CD14-positive monocyte (primary cell): ENCODE results near the gene DGCR6L. TPM values are rescaled to one million over a fixed set of nuclear protein-coding genes. Genes with fewer than 3 reads are reported as not detected.
"Not testable (repeated sequence)": the region's sequence is repeated elsewhere in the genome, so short reads cannot be mapped to it uniquely, and the experiment has no call there.

ENCODE experiments used
- DNase-seq, 3 donors: peaks; one replicate each; pipeline ENCODE4 v3.0.0-alpha.2; 2011 to 2022
- H2AFZ ChIP-seq: 2 replicates; pipeline ENCODE4 v1.6.0; 2012; ENCODE audit warnings: mild to moderate bottlenecking, low read depth, low read length, inconsistent platforms; ENCODE audit not compliant: insufficient read depth, poor library complexity, severe bottlenecking
- H3K27ac ChIP-seq, 2 donors: 1 replicate in 1 of 2; 2 replicates in 1 of 2; pipeline ENCODE4 v1.5.1; 2012 to 2013; ENCODE audit warnings: low read length in 2 of 2, control low read depth in 1 of 2, inconsistent platforms in 1 of 2, low read depth in 1 of 2, mild to moderate bottlenecking in 1 of 2
- H3K27me3 ChIP-seq, 2 donors: one replicate each; pipeline versions ENCODE4 v1.6.0 to v1.6.1; 2011 to 2013; ENCODE audit warnings: low read length in 2 of 2; ENCODE audit not compliant: control insufficient read depth in 2 of 2, insufficient read depth in 2 of 2
- H3K36me3 ChIP-seq, 2 donors: replicated peaks in 1 of 2; 1 replicate in 1 of 2; 2 replicates in 1 of 2; pipeline versions ENCODE4 v1.5.1 to v1.6.1; 2012 to 2013; ENCODE audit warnings: low read length in 2 of 2, control low read depth in 1 of 2, inconsistent platforms in 1 of 2, mild to moderate bottlenecking in 1 of 2; ENCODE audit not compliant: insufficient read depth in 2 of 2, control insufficient read depth in 1 of 2
- H3K4me1 ChIP-seq, 2 donors: 1 replicate in 1 of 2; 2 replicates in 1 of 2; pipeline versions ENCODE4 v1.5.1 to v1.6.1; 2012 to 2013; ENCODE audit warnings: low read length in 2 of 2, control low read depth in 1 of 2, inconsistent platforms in 1 of 2, mild to moderate bottlenecking in 1 of 2, moderate library complexity in 1 of 2; ENCODE audit not compliant: insufficient read depth in 2 of 2, control insufficient read depth in 1 of 2
- H3K4me2 ChIP-seq: replicated peaks from 2 replicates; pipeline ENCODE3; 2012; ENCODE audit warnings: low read length, moderate library complexity, mild to moderate bottlenecking; ENCODE audit not compliant: poor library complexity, severe bottlenecking; ENCODE audit errors: extremely low read depth
- H3K4me3 ChIP-seq, 3 experiments: fragments of 200-600 bp in 1 of 3; sonication (generic) in 1 of 3; replicated peaks in 1 of 3; 1 replicate in 2 of 3; 2 replicates in 1 of 3; pipeline ENCODE4 v1.5.1; 2011 to 2013; ENCODE audit warnings: low read length in 3 of 3, mild to moderate bottlenecking in 3 of 3, control low read depth in 2 of 3, low read depth in 2 of 3, inconsistent platforms in 1 of 3, moderate library complexity in 1 of 3
- H3K79me2 ChIP-seq: 2 replicates; pipeline ENCODE4 v1.6.0; 2012; ENCODE audit warnings: mild to moderate bottlenecking, control low read depth, inconsistent platforms, low read length, moderate library complexity; ENCODE audit not compliant: insufficient read depth
- H3K9ac ChIP-seq: 2 replicates; pipeline ENCODE4 v1.6.0; 2017; ENCODE audit warnings: low read length, mild to moderate bottlenecking; ENCODE audit not compliant: insufficient read depth, poor library complexity, severe bottlenecking
- H3K9me3 ChIP-seq, 2 donors: replicated peaks in 1 of 2; 1 replicate in 1 of 2; 2 replicates in 1 of 2; pipeline versions ENCODE4 v1.5.1 to v1.6.1; 2012 to 2013; ENCODE audit warnings: low read length in 2 of 2, control low read depth in 1 of 2; ENCODE audit not compliant: control insufficient read depth in 1 of 2, insufficient read depth in 1 of 2
- H4K20me1 ChIP-seq: 2 replicates; pipeline ENCODE4 v1.6.0; 2012; ENCODE audit warnings: mild to moderate bottlenecking, low read length, control low read depth, moderate library complexity; ENCODE audit not compliant: insufficient read depth
- H3K27ac Mint-ChIP-seq, 7 donors: one replicate each; pipeline ENCODE4 v1.8.0; 2020; ENCODE audit warnings: mild to moderate bottlenecking in 7 of 7, mixed read lengths in 7 of 7, moderate library complexity in 6 of 7, inconsistent platforms in 2 of 7
- H3K27me3 Mint-ChIP-seq, 3 donors: one replicate each; pipeline ENCODE4 v1.8.0; 2021 to 2022; ENCODE audit warnings: low read depth in 3 of 3, mild to moderate bottlenecking in 3 of 3, mixed read lengths in 3 of 3, moderate library complexity in 3 of 3, inconsistent platforms in 1 of 3
- H3K36me3 Mint-ChIP-seq, 2 donors: one replicate each; pipeline ENCODE4 v1.8.0; 2020; ENCODE audit warnings: mixed read lengths in 2 of 2, inconsistent platforms in 1 of 2, mild to moderate bottlenecking in 1 of 2
- H3K4me1 Mint-ChIP-seq: one replicate; pipeline ENCODE4 v1.8.0; 2020; ENCODE audit warnings: mild to moderate bottlenecking, mixed read lengths
- H3K4me3 Mint-ChIP-seq, 2 donors: one replicate each; pipeline ENCODE4 v1.8.0; 2020; ENCODE audit warnings: mild to moderate bottlenecking in 2 of 2, mixed read lengths in 2 of 2, moderate library complexity in 1 of 2
- H3K9me3 Mint-ChIP-seq, 7 donors: one replicate each; pipeline ENCODE4 v1.8.0; 2020 to 2022; ENCODE audit warnings: mixed read lengths in 7 of 7, mild to moderate bottlenecking in 6 of 7, moderate library complexity in 6 of 7, inconsistent platforms in 2 of 7
- WGBS: methylation state at CpG from one replicate; pipeline ENCODE4 v1.1.5; 2013; ENCODE audit warnings: missing lambda C conversion rate; ENCODE audit not compliant: insufficient coverage; 5-methylcytosine and 5-hydroxymethylcytosine counted together
- intact Hi-C, 2 donors: fragments of 100-400 bp; cut with micrococcal nuclease; formaldehyde crosslinking; loops; one replicate each; pipeline versions ENCODE4 v1.15.0 to v1.15.1; 2023
- polyA plus RNA-seq, 3 donors: library from polyadenylated mRNA; depleted of rRNA in 1 of 3; unstranded in 2 of 3; stranded (reverse) in 1 of 3; fragments of 300-500 nt in 2 of 3; fragments of >200 nt in 1 of 3; fragmentation: Illumina TruSeq in 2 of 3; gene quantifications; 1 replicate in 2 of 3; 2 replicates in 1 of 3; pipeline ENCODE4 v1.2.3, GENCODE V29; 2012 to 2021

DGCR6L gene
- polyA plus RNA-seq, 3 donors, result 33.0 to 62.8 (median 56.3) TPM

GRCh38 chr22:20364335-20365260, 44.7 kb upstream of the DGCR6L start:
- H3K27me3 Mint-ChIP-seq, H4K20me1 ChIP-seq, H3K36me3 Mint-ChIP-seq, H3K79me2 ChIP-seq, H3K9me3 Mint-ChIP-seq, H3K27me3 ChIP-seq, H3K9me3 ChIP-seq, intact Hi-C loops, H3K36me3 ChIP-seq: not testable (repeated sequence)
- H2AFZ ChIP-seq, result peak overlapping the region; percentile 56
- peaks cover 26% of the 10 kb centered on the region for H3K4me1 Mint-ChIP-seq
- H3K4me3 Mint-ChIP-seq, result peak overlapping the region; percentile 53 to 75
- H3K4me2 ChIP-seq, result peak overlapping the region; percentile 29
- H3K4me3 ChIP-seq, result peak overlapping the region in 1 of 3 experiments; percentile 51
- H3K9ac ChIP-seq, result peak overlapping the region; percentile 34
- H3K27ac ChIP-seq, result peak overlapping the region; percentile 46 to 81
- 70% methylated on average over 2 of the region's 11 CpGs for WGBS
- peaks cover 14 to 20% of the 10 kb centered on the region in 2 donors for H3K4me1 ChIP-seq
- H3K27ac Mint-ChIP-seq, result peak overlapping the region; percentile 85 to 95 (median 92)
- peak; percentile 5 to 8 (median 5) for DNase-seq

GRCh38 chr22:20362403-20362802, 42.5 kb upstream of the DGCR6L start:
- H3K27me3 ChIP-seq, H3K4me3 Mint-ChIP-seq, H3K9ac ChIP-seq, H3K79me2 ChIP-seq, H3K4me3 ChIP-seq, H4K20me1 ChIP-seq, H3K27ac ChIP-seq, intact Hi-C loops, H3K27me3 Mint-ChIP-seq, H2AFZ ChIP-seq, H3K36me3 ChIP-seq, DNase-seq, H3K4me2 ChIP-seq, H3K36me3 Mint-ChIP-seq: not testable (repeated sequence)
- Mint-ChIP-seq H3K9me3 (peaks cover 0 to 13% (median 0%) of the 10 kb centered on the region in 7 donors), H3K27ac (peak overlapping the region in 1 of 7 donors; percentile 59), H3K4me1 (peaks cover 26% of the 10 kb centered on the region)
- Histone ChIP-seq H3K4me1 (peaks cover 14 to 20% of the 10 kb centered on the region in 2 donors), H3K9me3 (peaks cover 0 to 18% of the 10 kb centered on the region in 2 donors)
- 100% methylated on average over 1 of the region's 10 CpGs for WGBS

GRCh38 chr22:20361752-20362229, 41.9 kb upstream of the DGCR6L start:
- DNase-seq, H3K4me3 ChIP-seq, H3K36me3 Mint-ChIP-seq, H2AFZ ChIP-seq, H3K4me3 Mint-ChIP-seq, H3K27ac ChIP-seq, H3K9ac ChIP-seq, H3K27me3 Mint-ChIP-seq, H3K27me3 ChIP-seq, H3K36me3 ChIP-seq, H3K4me2 ChIP-seq, H4K20me1 ChIP-seq, intact Hi-C loops, H3K79me2 ChIP-seq: not testable (repeated sequence)
- H3K27ac Mint-ChIP-seq, result peak overlapping the region in 1 of 7 donors; percentile 59
- peaks cover 26% of the 10 kb centered on the region for H3K4me1 Mint-ChIP-seq
- peaks cover 14 to 20% of the 10 kb centered on the region in 2 donors for H3K4me1 ChIP-seq
- H3K9me3 ChIP-seq, result peaks cover 0 to 18% of the 10 kb centered on the region in 2 donors
- WGBS, result 90% methylated on average over 48 of the region's 54 CpGs
- H3K9me3 Mint-ChIP-seq, result peaks cover 0 to 13% (median 0%) of the 10 kb centered on the region in 7 donors

GRCh38 chr22:20360866-20361751, 41.2 kb upstream of the DGCR6L start:
- H2AFZ ChIP-seq, H3K27ac Mint-ChIP-seq, H3K27me3 ChIP-seq, H3K79me2 ChIP-seq, DNase-seq, H3K4me2 ChIP-seq, H3K4me3 ChIP-seq, H3K4me3 Mint-ChIP-seq, intact Hi-C loops, H3K9ac ChIP-seq, H3K36me3 ChIP-seq, H3K27ac ChIP-seq, H3K27me3 Mint-ChIP-seq, H3K36me3 Mint-ChIP-seq, H4K20me1 ChIP-seq: not testable (repeated sequence)
- Mint-ChIP-seq H3K9me3 (peaks cover 0 to 13% (median 3%) of the 10 kb centered on the region in 7 donors), H3K4me1 (peaks cover 24% of the 10 kb centered on the region)
- 87% methylated on average over 89 of the region's 145 CpGs for WGBS
- H3K4me1 ChIP-seq, result peaks cover 14 to 20% of the 10 kb centered on the region in 2 donors
- peaks cover 0 to 20% of the 10 kb centered on the region in 2 donors for H3K9me3 ChIP-seq
